SK-N-SH (cell line): ENCODE results near the gene NUP42.

ENCODE experiments used
- EZH2phosphoT487 ChIP-seq: fragments of 200-600 bp; sonication (generic); IDR thresholded peaks from 2 replicates; pipeline ENCODE4 v1.6.1; 2017; ENCODE audit warnings: low read depth, mixed run types, mild to moderate bottlenecking, antibody characterized with exemption, moderate library complexity, borderline replicate concordance
- FOXJ3 ChIP-seq: sonication (generic); formaldehyde crosslinking; IDR thresholded peaks from 2 replicates; pipeline ENCODE4 v1.5.1; 2020; ENCODE audit warnings: mild to moderate bottlenecking, missing genetic modification reagents
- MEF2A ChIP-seq: IDR thresholded peaks from 2 replicates; pipeline ENCODE4 v1.4.0; 2012; ENCODE audit warnings: low read depth, borderline replicate concordance
- MXI1 ChIP-seq: IDR thresholded peaks from 2 replicates; pipeline ENCODE4 v1.6.1; 2012; ENCODE audit warnings: mild to moderate bottlenecking, low read depth, low read length, improper control_type of control experiment
- POLR2AphosphoS5 ChIP-seq: IDR thresholded peaks from 2 replicates; pipeline ENCODE4 v1.6.1; 2012; ENCODE audit warnings: low read depth, low read length
- RAD21 ChIP-seq: IDR thresholded peaks from 2 replicates; pipeline ENCODE4 v1.6.1; 2012; ENCODE audit warnings: mild to moderate bottlenecking, low read length
- TAF1 ChIP-seq: IDR thresholded peaks from 2 replicates; pipeline ENCODE4 v1.6.1; 2012; ENCODE audit warnings: low read depth, mild to moderate bottlenecking, low read length, moderate library complexity, borderline replicate concordance
- TCF12 ChIP-seq: IDR thresholded peaks from 2 replicates; pipeline ENCODE4 v1.4.0; 2012
- YY1 ChIP-seq: IDR thresholded peaks from 2 replicates; pipeline ENCODE4 v1.4.0; 2012; ENCODE audit warnings: low read depth, mild to moderate bottlenecking
- TF ChIP-seq, protein P1 (sequence below): fragments of 200-600 bp; sonication (generic); IDR thresholded peaks from 2 replicates; pipeline ENCODE4 v1.6.1; 2017; ENCODE audit warnings: antibody characterized with exemption, mild to moderate bottlenecking, moderate library complexity
- TF ChIP-seq, protein P2 (sequence below): IDR thresholded peaks from 2 replicates; pipeline ENCODE4 v1.6.1; 2012; ENCODE audit warnings: mild to moderate bottlenecking, low read depth, low read length, moderate library complexity
- TF ChIP-seq, protein P3 (sequence below): IDR thresholded peaks from 2 replicates; pipeline ENCODE4 v1.4.0; 2012; ENCODE audit warnings: low read depth, borderline replicate concordance
- TF ChIP-seq, protein P4 (sequence below): fragments of 150-350 bp; IDR thresholded peaks from 2 replicates; pipeline ENCODE4 v1.6.1; 2017; ENCODE audit warnings: antibody characterized with exemption, low read length, low read depth, borderline replicate concordance

DNA sequence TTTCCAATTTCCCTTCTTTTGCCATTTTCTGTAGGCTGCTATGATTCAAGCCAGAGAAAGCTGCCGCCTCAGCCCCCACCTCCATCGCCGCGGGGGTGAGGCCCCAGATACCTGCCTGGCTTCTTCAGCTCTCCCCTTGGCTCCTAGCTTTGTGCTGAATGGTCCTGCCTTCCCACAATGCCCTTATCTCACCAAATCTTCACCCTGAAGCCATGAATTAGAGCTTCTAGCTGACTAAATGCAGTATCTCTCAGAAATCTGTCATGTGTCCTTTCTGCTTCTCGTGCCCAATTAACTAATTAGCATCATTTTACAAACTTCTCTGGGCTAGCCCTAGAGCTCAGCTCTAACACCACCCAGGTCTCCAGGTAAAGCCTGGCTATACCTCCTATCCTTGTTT lies 32.6 kb downstream of the NUP42 start:
- TF ChIP-seq, protein P1, sequence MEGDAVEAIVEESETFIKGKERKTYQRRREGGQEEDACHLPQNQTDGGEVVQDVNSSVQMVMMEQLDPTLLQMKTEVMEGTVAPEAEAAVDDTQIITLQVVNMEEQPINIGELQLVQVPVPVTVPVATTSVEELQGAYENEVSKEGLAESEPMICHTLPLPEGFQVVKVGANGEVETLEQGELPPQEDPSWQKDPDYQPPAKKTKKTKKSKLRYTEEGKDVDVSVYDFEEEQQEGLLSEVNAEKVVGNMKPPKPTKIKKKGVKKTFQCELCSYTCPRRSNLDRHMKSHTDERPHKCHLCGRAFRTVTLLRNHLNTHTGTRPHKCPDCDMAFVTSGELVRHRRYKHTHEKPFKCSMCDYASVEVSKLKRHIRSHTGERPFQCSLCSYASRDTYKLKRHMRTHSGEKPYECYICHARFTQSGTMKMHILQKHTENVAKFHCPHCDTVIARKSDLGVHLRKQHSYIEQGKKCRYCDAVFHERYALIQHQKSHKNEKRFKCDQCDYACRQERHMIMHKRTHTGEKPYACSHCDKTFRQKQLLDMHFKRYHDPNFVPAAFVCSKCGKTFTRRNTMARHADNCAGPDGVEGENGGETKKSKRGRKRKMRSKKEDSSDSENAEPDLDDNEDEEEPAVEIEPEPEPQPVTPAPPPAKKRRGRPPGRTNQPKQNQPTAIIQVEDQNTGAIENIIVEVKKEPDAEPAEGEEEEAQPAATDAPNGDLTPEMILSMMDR = no peak
- TF ChIP-seq YY1 (no peak), TCF12 (no peak), FOXJ3 (CRISPR knock-in tag) (no peak), MEF2A (no peak), EZH2phosphoT487 (no peak), TAF1 (no peak), MXI1 (no peak), POLR2AphosphoS5 (no peak), RAD21 (no peak)
- TF ChIP-seq, protein P2, sequence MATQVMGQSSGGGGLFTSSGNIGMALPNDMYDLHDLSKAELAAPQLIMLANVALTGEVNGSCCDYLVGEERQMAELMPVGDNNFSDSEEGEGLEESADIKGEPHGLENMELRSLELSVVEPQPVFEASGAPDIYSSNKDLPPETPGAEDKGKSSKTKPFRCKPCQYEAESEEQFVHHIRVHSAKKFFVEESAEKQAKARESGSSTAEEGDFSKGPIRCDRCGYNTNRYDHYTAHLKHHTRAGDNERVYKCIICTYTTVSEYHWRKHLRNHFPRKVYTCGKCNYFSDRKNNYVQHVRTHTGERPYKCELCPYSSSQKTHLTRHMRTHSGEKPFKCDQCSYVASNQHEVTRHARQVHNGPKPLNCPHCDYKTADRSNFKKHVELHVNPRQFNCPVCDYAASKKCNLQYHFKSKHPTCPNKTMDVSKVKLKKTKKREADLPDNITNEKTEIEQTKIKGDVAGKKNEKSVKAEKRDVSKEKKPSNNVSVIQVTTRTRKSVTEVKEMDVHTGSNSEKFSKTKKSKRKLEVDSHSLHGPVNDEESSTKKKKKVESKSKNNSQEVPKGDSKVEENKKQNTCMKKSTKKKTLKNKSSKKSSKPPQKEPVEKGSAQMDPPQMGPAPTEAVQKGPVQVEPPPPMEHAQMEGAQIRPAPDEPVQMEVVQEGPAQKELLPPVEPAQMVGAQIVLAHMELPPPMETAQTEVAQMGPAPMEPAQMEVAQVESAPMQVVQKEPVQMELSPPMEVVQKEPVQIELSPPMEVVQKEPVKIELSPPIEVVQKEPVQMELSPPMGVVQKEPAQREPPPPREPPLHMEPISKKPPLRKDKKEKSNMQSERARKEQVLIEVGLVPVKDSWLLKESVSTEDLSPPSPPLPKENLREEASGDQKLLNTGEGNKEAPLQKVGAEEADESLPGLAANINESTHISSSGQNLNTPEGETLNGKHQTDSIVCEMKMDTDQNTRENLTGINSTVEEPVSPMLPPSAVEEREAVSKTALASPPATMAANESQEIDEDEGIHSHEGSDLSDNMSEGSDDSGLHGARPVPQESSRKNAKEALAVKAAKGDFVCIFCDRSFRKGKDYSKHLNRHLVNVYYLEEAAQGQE = no peak
- TF ChIP-seq, protein P3, sequence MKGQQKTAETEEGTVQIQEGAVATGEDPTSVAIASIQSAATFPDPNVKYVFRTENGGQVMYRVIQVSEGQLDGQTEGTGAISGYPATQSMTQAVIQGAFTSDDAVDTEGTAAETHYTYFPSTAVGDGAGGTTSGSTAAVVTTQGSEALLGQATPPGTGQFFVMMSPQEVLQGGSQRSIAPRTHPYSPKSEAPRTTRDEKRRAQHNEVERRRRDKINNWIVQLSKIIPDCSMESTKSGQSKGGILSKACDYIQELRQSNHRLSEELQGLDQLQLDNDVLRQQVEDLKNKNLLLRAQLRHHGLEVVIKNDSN = no peak
- TF ChIP-seq, protein P4, sequence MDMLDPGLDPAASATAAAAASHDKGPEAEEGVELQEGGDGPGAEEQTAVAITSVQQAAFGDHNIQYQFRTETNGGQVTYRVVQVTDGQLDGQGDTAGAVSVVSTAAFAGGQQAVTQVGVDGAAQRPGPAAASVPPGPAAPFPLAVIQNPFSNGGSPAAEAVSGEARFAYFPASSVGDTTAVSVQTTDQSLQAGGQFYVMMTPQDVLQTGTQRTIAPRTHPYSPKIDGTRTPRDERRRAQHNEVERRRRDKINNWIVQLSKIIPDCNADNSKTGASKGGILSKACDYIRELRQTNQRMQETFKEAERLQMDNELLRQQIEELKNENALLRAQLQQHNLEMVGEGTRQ = no peak
